Tibial nerve (tissue), 4 donors: ENCODE measurements around the gene SUSD5. TPM values are rescaled to one million over a fixed set of nuclear protein-coding genes. Genes with fewer than 3 reads are reported as not detected.
"Not testable (repeated sequence)": the region's sequence is repeated elsewhere in the genome, so short reads cannot be mapped to it uniquely, and the experiment has no call there.

ENCODE experiments used
- DNase-seq, 2 donors: peaks; one replicate each; pipeline ENCODE4 v3.0.0-alpha.2; 2019; ENCODE audit warnings: low spot score in 2 of 2
- H3K27ac ChIP-seq, 4 donors: fragments of 200-600 bp; sonication (generic) in 3 of 4; one replicate each; pipeline ENCODE4 v1.5.1; 2017 to 2019; ENCODE audit warnings: mild to moderate bottlenecking in 1 of 4
- H3K27me3 ChIP-seq, 2 donors: fragments of 200-600 bp; sonication (generic) in 1 of 2; one replicate each; pipeline versions ENCODE4 v1.5.1 to v1.6.0; 2017 to 2019
- H3K36me3 ChIP-seq, 3 donors: fragments of 200-600 bp; sonication (generic); one replicate each; pipeline ENCODE4 v1.5.1; 2018 to 2019
- H3K4me1 ChIP-seq, 4 donors: fragments of 200-600 bp; sonication (generic) in 3 of 4; one replicate each; pipeline ENCODE4 v1.5.1; 2017 to 2019
- H3K4me3 ChIP-seq, 4 donors: fragments of 200-600 bp; sonication (generic) in 3 of 4; one replicate each; pipeline ENCODE4 v1.5.1; 2017 to 2019; ENCODE audit warnings: mild to moderate bottlenecking in 1 of 4, moderate library complexity in 1 of 4
- H3K9me3 ChIP-seq, 4 donors: fragments of 200-600 bp; sonication (generic) in 3 of 4; one replicate each; pipeline ENCODE4 v1.5.1; 2017 to 2019
- CTCF ChIP-seq, 5 experiments: fragments of 200-600 bp in 3 of 5; fragments of 450-650 bp in 2 of 5; sonication (generic) in 3 of 5; IDR thresholded peaks; one replicate each; pipeline ENCODE4 v1.5.1; 2016 to 2019; ENCODE audit warnings: antibody characterized with exemption in 5 of 5, mild to moderate bottlenecking in 3 of 5, moderate library complexity in 2 of 5
- EP300 ChIP-seq, 2 donors: sonication (generic); formaldehyde crosslinking; IDR thresholded peaks; one replicate each; pipeline ENCODE4 v1.6.1; 2017; ENCODE audit warnings: antibody characterized with exemption in 2 of 2, mild to moderate bottlenecking in 1 of 2
- POLR2A ChIP-seq, 2 donors: fragments of 450-650 bp; IDR thresholded peaks; one replicate each; pipeline ENCODE4 v1.6.1; 2017; ENCODE audit warnings: antibody characterized with exemption in 2 of 2, mild to moderate bottlenecking in 2 of 2, moderate library complexity in 2 of 2
- WGBS, 2 donors: methylation state at CpG; one replicate each; pipeline ENCODE4 v1.1.5; 2018; 5-methylcytosine and 5-hydroxymethylcytosine counted together
- total RNA-seq, 4 donors: library from RNA; depleted of rRNA; stranded (reverse); fragments of >200 nt; gene quantifications; one replicate each; pipeline ENCODE4 v1.1.0, GENCODE V29; 2016

Gene SUSD5
- total RNA-seq, 4 donors from 2014 or later, result 0.90 to 12.6 (median 4.3) TPM

- Histone ChIP-seq H3K27ac (no peak overlapping the region), H3K4me3 (no peak overlapping the region), H3K4me1 (no peaks in the 10 kb centered on the region), H3K36me3 (no peaks in the 10 kb centered on the region), H3K27me3 (no peaks in the 10 kb centered on the region), H3K9me3 (no peaks in the 10 kb centered on the region)
- 89 to 91% methylated on average over 6 of the region's 6 CpGs for WGBS, 2 donors
- no peak for TF ChIP-seq POLR2A (IDR thresholded peaks at IDR 0.05)
- no peak for TF ChIP-seq EP300 (IDR thresholded peaks at IDR 0.05)
- no peak for TF ChIP-seq CTCF (IDR thresholded peaks at IDR 0.05)
- no peak for DNase-seq
Observed at GRCh38 chr3:33170531-33170930, 48.1 kb downstream of the SUSD5 start.

DNA sequence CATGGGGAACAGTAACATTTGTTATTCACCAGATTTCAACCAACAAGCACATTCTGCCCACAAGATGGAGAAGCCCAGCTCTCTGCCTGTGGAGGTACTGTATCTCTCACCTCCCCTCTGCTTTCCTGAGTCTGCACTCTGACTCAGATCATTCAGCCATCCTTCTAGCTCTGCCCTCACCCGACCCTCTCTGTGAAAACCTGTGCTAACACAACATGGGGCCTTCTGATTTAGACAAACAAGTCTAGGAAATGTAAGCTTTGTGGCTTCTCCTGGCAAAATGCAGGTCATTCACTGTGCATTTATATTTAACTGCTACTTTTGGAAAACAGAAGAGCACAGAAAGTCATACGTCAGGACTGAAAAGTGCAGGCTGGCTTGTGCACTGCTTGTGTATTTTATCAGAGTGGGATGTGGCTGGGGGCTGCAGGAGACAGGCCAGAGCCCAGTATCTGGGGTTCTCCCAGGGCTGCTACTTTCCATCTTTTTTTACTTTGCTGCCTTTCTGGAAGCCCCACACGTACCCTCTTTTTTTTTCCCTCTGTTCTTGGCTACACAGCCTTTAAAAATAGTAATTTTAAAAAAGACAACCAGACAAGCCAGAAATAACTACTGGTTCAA, 50.8 kb downstream of the SUSD5 start:
- no peak for TF ChIP-seq POLR2A (IDR thresholded peaks at IDR 0.05)
- TF ChIP-seq EP300 (IDR thresholded peaks at IDR 0.05), result no peak
- no peak for TF ChIP-seq CTCF (IDR thresholded peaks at IDR 0.05)
- Histone ChIP-seq H3K9me3 (no peaks in the 10 kb centered on the region), H3K27ac (peak overlapping the region in 1 of 4 donors; percentile 9), H3K36me3 (no peaks in the 10 kb centered on the region), H3K27me3 (no peaks in the 10 kb centered on the region), H3K4me3 (no peak overlapping the region), H3K4me1 (no peaks in the 10 kb centered on the region)
- no peak for DNase-seq
- 40 to 44% methylated on average over 3 of the region's 3 CpGs for WGBS, 2 donors

GRCh38 chr3:33167284-33167683, 51.3 kb downstream of the SUSD5 start:
- H3K27ac ChIP-seq, result no peak overlapping the region
- H3K27me3 ChIP-seq, result no peaks in the 10 kb centered on the region
- no peaks in the 10 kb centered on the region for H3K4me1 ChIP-seq
- WGBS, 2 donors, result 68 to 69% methylated on average over 3 of the region's 3 CpGs
- no peaks in the 10 kb centered on the region for H3K36me3 ChIP-seq
- H3K4me3 ChIP-seq, result no peak overlapping the region
- no peak for TF ChIP-seq EP300 (IDR thresholded peaks at IDR 0.05)
- DNase-seq, result no peak
- no peaks in the 10 kb centered on the region for H3K9me3 ChIP-seq

DNA sequence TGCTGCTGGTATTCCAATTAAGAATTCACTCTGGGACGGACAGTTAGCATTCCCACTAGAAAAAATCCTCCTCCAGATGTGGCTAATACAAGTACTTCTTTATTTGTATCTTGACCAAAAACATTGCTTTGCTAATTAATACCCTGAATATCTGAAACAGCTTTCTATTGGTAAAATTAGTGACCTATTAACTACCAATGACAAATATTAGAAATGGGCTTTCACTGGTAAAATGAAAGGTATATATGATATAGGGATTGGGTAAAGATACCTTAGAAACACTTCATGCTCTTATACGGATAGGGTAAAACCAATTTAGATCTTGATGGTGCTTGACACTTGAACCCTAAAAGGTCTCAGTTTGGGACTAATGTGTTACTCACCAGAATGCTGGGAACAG, 52.5 kb downstream of the SUSD5 start:
- no peaks in the 10 kb centered on the region for H3K27me3 ChIP-seq
- H3K36me3 ChIP-seq, result no peaks in the 10 kb centered on the region
- no peak for DNase-seq
- H3K9me3 ChIP-seq, result no peaks in the 10 kb centered on the region
- TF ChIP-seq EP300 (IDR thresholded peaks at IDR 0.05) (no peak), CTCF (IDR thresholded peaks at IDR 0.05) (no peak), POLR2A (IDR thresholded peaks at IDR 0.05) (no peak)
- 61 to 62% methylated on average over 2 of the region's 2 CpGs for WGBS, 2 donors
- no peak overlapping the region for H3K4me3 ChIP-seq
- H3K27ac ChIP-seq, result no peak overlapping the region
- no peaks in the 10 kb centered on the region for H3K4me1 ChIP-seq

GRCh38 chr3:33165372-33165771, 53.2 kb downstream of the SUSD5 start:
- TF ChIP-seq CTCF (IDR thresholded peaks at IDR 0.05) (no peak), EP300 (IDR thresholded peaks at IDR 0.05) (peak in 1 of 2 donors; percentile 18)
- Histone ChIP-seq H3K9me3 (no peaks in the 10 kb centered on the region), H3K4me3 (no peak overlapping the region), H3K27ac (no peak overlapping the region), H3K27me3 (no peaks in the 10 kb centered on the region), H3K4me1 (no peaks in the 10 kb centered on the region), H3K36me3 (no peaks in the 10 kb centered on the region)
- DNase-seq, result no peak
- whole genome bisulfite sequencing, 2 donors, result 87 to 89% methylated on average over 1 of the region's 1 CpG

GRCh38 chr3:33162621-33163020, 56.0 kb downstream of the SUSD5 start:
- not testable (repeated sequence) for DNase-seq, H3K4me3 ChIP-seq, H3K4me1 ChIP-seq, H3K36me3 ChIP-seq, H3K27ac ChIP-seq, H3K9me3 ChIP-seq, H3K27me3 ChIP-seq
- 87% methylated on average over 5 of the region's 5 CpGs for WGBS, 2 donors
